ENCODE measurements around the gene GUCY1A2. TPM values are rescaled to one million over a fixed set of nuclear protein-coding genes. Genes with fewer than 3 reads are reported as not detected.

The GUCY1A2 gene
- polyA plus RNA-seq, 1 donor (not counting 4 experiments of a cell fraction or from before 2014, with no cell fraction given), result not detected

DNA sequence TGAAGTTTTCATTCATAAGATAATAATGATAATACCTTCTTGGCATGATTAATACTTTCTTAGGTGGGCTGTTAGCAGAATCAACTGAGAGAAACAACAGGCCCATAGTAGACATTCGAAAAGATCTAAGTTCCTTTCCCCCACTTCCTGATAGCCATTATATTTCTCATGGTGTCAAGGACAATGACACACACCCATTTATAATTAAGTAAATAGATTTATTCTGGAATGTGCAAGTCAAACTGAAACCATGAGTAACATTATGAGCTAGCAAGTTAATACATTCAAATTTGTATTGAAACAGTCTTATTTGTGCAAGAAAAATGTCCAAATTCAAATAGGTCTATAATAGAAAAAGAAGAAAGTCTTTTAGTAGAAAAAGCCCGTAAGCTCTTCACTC, 301.1 kb downstream of the GUCY1A2 start:
- H3K9me3 ChIP-seq (ENCODE audit: control insufficient read depth, low read depth, low read length), result no peaks in the 10 kb centered on the region
- H3K79me2 ChIP-seq (ENCODE audit: control insufficient read depth, insufficient read depth, low read length), result no peaks in the 10 kb centered on the region
- no peaks in the 10 kb centered on the region for H4K20me1 ChIP-seq (ENCODE audit: control insufficient read depth, extremely low read depth, insufficient read depth, low read length)
- TF ChIP-seq, protein P1, sequence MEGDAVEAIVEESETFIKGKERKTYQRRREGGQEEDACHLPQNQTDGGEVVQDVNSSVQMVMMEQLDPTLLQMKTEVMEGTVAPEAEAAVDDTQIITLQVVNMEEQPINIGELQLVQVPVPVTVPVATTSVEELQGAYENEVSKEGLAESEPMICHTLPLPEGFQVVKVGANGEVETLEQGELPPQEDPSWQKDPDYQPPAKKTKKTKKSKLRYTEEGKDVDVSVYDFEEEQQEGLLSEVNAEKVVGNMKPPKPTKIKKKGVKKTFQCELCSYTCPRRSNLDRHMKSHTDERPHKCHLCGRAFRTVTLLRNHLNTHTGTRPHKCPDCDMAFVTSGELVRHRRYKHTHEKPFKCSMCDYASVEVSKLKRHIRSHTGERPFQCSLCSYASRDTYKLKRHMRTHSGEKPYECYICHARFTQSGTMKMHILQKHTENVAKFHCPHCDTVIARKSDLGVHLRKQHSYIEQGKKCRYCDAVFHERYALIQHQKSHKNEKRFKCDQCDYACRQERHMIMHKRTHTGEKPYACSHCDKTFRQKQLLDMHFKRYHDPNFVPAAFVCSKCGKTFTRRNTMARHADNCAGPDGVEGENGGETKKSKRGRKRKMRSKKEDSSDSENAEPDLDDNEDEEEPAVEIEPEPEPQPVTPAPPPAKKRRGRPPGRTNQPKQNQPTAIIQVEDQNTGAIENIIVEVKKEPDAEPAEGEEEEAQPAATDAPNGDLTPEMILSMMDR (optimal IDR thresholded peaks at IDR 0.05 in 1 of 3, IDR thresholded peaks at IDR 0.05 in 1 of 3, conservative IDR thresholded peaks at IDR 0.05 in 1 of 3; ENCODE audit: extremely low read depth in 1 of 3, insufficient read depth in 2 of 3, low read length in 3 of 3), result no peak
- no peak for TF ChIP-seq EZH2 (IDR thresholded peaks at IDR 0.05; ENCODE audit: low read length)
- H3K27ac ChIP-seq (ENCODE audit: control insufficient read depth, insufficient read depth, low read length), result no peak overlapping the region
- no peak for FAIRE-seq
- H3K4me3 ChIP-seq (ENCODE audit: control insufficient read depth in 2 of 3, extremely low read depth in 1 of 3, insufficient read depth in 2 of 3, low read depth in 1 of 3, low read length in 3 of 3), result no peak overlapping the region
- no peak for DNase-seq (ENCODE audit: low read depth, low spot score)
- no peak overlapping the region for H3K9ac ChIP-seq (ENCODE audit: control insufficient read depth, extremely low read depth, insufficient read depth, low read length)
- no peaks in the 10 kb centered on the region for H3K9me1 ChIP-seq (ENCODE audit: control insufficient read depth, extremely low read depth, insufficient read depth, low read length)
- no peak overlapping the region for H3K4me2 ChIP-seq (ENCODE audit: control insufficient read depth, extremely low read depth, insufficient read depth, low read depth, low read length)
- no peaks in the 10 kb centered on the region for H3K27me3 ChIP-seq (ENCODE audit: control insufficient read depth, extremely low read depth, insufficient read depth, low read length)
- no peaks in the 10 kb centered on the region for H3K4me1 ChIP-seq (ENCODE audit: control insufficient read depth, extremely low read depth, insufficient read depth, low read length)
- dilution Hi-C loops (cut with MboI; ENCODE audit: extremely low pct_ligation_motif_present, low sequenced_read_pairs), result no loop called here
- no peak overlapping the region for H2AFZ ChIP-seq (ENCODE audit: control insufficient read depth, low read length)
- no peaks in the 10 kb centered on the region for H3K36me3 ChIP-seq (ENCODE audit: control insufficient read depth in 2 of 2, extremely low read depth in 1 of 2, insufficient read depth in 2 of 2, low read length in 2 of 2)

DNA sequence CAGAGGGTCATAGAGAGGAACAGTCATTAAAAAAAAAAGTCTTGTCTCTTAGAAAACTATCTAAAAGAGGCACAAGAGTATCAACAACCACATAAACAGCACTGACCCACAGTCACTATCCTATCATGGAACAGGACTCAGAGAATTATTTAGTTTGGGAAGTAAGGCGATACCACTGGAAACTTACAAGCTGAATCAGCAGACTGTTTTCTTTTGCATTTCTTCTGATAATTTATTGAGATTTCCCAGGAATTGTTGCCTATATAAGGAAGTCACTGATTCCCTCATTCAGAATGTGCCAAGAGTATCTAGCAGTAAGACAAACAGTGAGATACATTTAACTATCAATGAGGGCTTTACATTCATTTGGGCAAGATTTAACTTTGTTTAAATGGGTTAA, 304.1 kb downstream of the GUCY1A2 start:
- no peaks in the 10 kb centered on the region for H3K9me1 ChIP-seq (ENCODE audit: control insufficient read depth, extremely low read depth, insufficient read depth, low read length)
- dilution Hi-C loops (cut with MboI; ENCODE audit: extremely low pct_ligation_motif_present, low sequenced_read_pairs), result no loop called here
- DNase-seq (ENCODE audit: low read depth, low spot score) (no peak), FAIRE-seq (no peak)
- TF ChIP-seq EZH2 (IDR thresholded peaks at IDR 0.05; ENCODE audit: low read length), result no peak
- TF ChIP-seq, protein P1 (optimal IDR thresholded peaks at IDR 0.05 in 1 of 3, IDR thresholded peaks at IDR 0.05 in 1 of 3, conservative IDR thresholded peaks at IDR 0.05 in 1 of 3; ENCODE audit: extremely low read depth in 1 of 3, insufficient read depth in 2 of 3, low read length in 3 of 3), result no peak
- H3K9ac ChIP-seq (ENCODE audit: control insufficient read depth, extremely low read depth, insufficient read depth, low read length), result no peak overlapping the region
- no peaks in the 10 kb centered on the region for H3K36me3 ChIP-seq (ENCODE audit: control insufficient read depth in 2 of 2, extremely low read depth in 1 of 2, insufficient read depth in 2 of 2, low read length in 2 of 2)
- no peaks in the 10 kb centered on the region for H3K9me3 ChIP-seq (ENCODE audit: control insufficient read depth, low read depth, low read length)
- no peaks in the 10 kb centered on the region for H4K20me1 ChIP-seq (ENCODE audit: control insufficient read depth, extremely low read depth, insufficient read depth, low read length)
- H3K4me2 ChIP-seq (ENCODE audit: control insufficient read depth, extremely low read depth, insufficient read depth, low read depth, low read length), result no peak overlapping the region
- no peak overlapping the region for H2AFZ ChIP-seq (ENCODE audit: control insufficient read depth, low read length)
- no peaks in the 10 kb centered on the region for H3K27me3 ChIP-seq (ENCODE audit: control insufficient read depth, extremely low read depth, insufficient read depth, low read length)
- H3K27ac ChIP-seq (ENCODE audit: control insufficient read depth, insufficient read depth, low read length), result no peak overlapping the region
- H3K4me1 ChIP-seq (ENCODE audit: control insufficient read depth, extremely low read depth, insufficient read depth, low read length), result no peaks in the 10 kb centered on the region
- H3K79me2 ChIP-seq (ENCODE audit: control insufficient read depth, insufficient read depth, low read length), result no peaks in the 10 kb centered on the region
- H3K4me3 ChIP-seq (ENCODE audit: control insufficient read depth in 2 of 3, extremely low read depth in 1 of 3, insufficient read depth in 2 of 3, low read depth in 1 of 3, low read length in 3 of 3), result no peak overlapping the region

Measured in keratinocyte (primary cell).